Common myeloid progenitor, CD34-positive (primary cell): Measurements from ENCODE around the gene EMSY.

ENCODE experiments used
- CTCF ChIA-PET: fragments of 350-600 bp; sonication (Branson Sonifier 250); formaldehyde crosslinking; loops from one replicate; lab custom pipeline; 2021; ENCODE audit warnings: antibody characterized with exemption; lab: Charles Lee
- POLR2A ChIA-PET: fragments of 350-600 bp; sonication (Branson Sonifier 250); formaldehyde crosslinking; loops from one replicate; lab custom pipeline; 2021; ENCODE audit warnings: antibody characterized with exemption; lab: Charles Lee
- DNase-seq, 3 donors: peaks; one replicate each; pipeline versions ENCODE4 v3.0.0 to v3.0.0-alpha.2; 2013
- H3K27ac ChIP-seq, 2 experiments: 1 replicate in 1 of 2; 2 replicates in 1 of 2; pipeline ENCODE4 v1.7.0; 2013; ENCODE audit warnings: inconsistent platforms in 2 of 2, low read length in 2 of 2, mild to moderate bottlenecking in 2 of 2, low read depth in 1 of 2, moderate library complexity in 1 of 2; ENCODE audit not compliant: severe bottlenecking in 2 of 2, insufficient read depth in 1 of 2, poor library complexity in 1 of 2
- H3K27me3 ChIP-seq, 5 experiments: replicated peaks in 2 of 5; 1 replicate in 3 of 5; 2 replicates in 2 of 5; pipeline versions ENCODE4 v1.6.1 to v1.7.0; 2013; ENCODE audit warnings: low read length in 4 of 5, mild to moderate bottlenecking in 2 of 5, moderate library complexity in 2 of 5, inconsistent platforms in 1 of 5; ENCODE audit not compliant: insufficient read depth in 5 of 5, control insufficient read depth in 4 of 5
- H3K36me3 ChIP-seq, 4 experiments: 1 replicate in 2 of 4; 2 replicates in 2 of 4; pipeline versions ENCODE4 v1.6.1 to v1.7.0; 2013; ENCODE audit warnings: low read length in 3 of 4, control low read depth in 1 of 4, mild to moderate bottlenecking in 1 of 4; ENCODE audit not compliant: control insufficient read depth in 4 of 4, insufficient read depth in 4 of 4
- H3K4me1 ChIP-seq, 4 experiments: 1 replicate in 3 of 4; 2 replicates in 1 of 4; pipeline versions ENCODE4 v1.6.1 to v1.7.1; 2013; ENCODE audit warnings: low read length in 3 of 4, mild to moderate bottlenecking in 3 of 4, control low read depth in 1 of 4, inconsistent platforms in 1 of 4, moderate library complexity in 1 of 4; ENCODE audit not compliant: control insufficient read depth in 4 of 4, insufficient read depth in 4 of 4; ENCODE audit errors: control extremely low read depth in 1 of 4
- H3K4me3 ChIP-seq, 7 experiments: 1 replicate in 4 of 7; 2 replicates in 3 of 7; pipeline versions ENCODE4 v1.5.1 to v1.7.0; 2013; ENCODE audit warnings: mild to moderate bottlenecking in 7 of 7, low read length in 6 of 7, moderate library complexity in 6 of 7, inconsistent platforms in 2 of 7, low read depth in 2 of 7, control low read depth in 1 of 7; ENCODE audit not compliant: insufficient read depth in 4 of 7, control insufficient read depth in 1 of 7; ENCODE audit errors: extremely low read depth in 1 of 7
- H3K9me3 ChIP-seq, 5 experiments: 1 replicate in 4 of 5; 2 replicates in 1 of 5; pipeline versions ENCODE4 v1.6.1 to v1.7.1; 2013; ENCODE audit warnings: low read length in 4 of 5, mild to moderate bottlenecking in 2 of 5, inconsistent platforms in 1 of 5, low read depth in 1 of 5, moderate library complexity in 1 of 5; ENCODE audit not compliant: control insufficient read depth in 4 of 5, insufficient read depth in 2 of 5; ENCODE audit errors: control extremely low read depth in 1 of 5
- WGBS: methylation state at CpG from one replicate; pipeline ENCODE4 v1.1.5; 2013; ENCODE audit not compliant: insufficient coverage; 5-methylcytosine and 5-hydroxymethylcytosine counted together

The EMSY gene

GRCh38 chr11:76598426-76598839, 153.6 kb downstream of the EMSY start:
- Histone ChIP-seq H3K27me3 (peaks cover 0 to 2% (median 0%) of the 10 kb centered on the region in 5 experiments), H3K4me3 (no peak overlapping the region), H3K27ac (no peak overlapping the region), H3K36me3 (no peaks in the 10 kb centered on the region), H3K9me3 (no peaks in the 10 kb centered on the region), H3K4me1 (peaks cover 0 to 15% (median 12%) of the 10 kb centered on the region in 4 experiments)
- peak; percentile 44 to 69 (median 65) for DNase-seq
- ChIA-PET CTCF (interaction anchor here (0.6 to 3.2 kb wide), 23 partner anchors 10 to 318 kb away, joined by 3 to 29 read pairs (median 4); partner anchors contain the start of gene LRRC32), POLR2A (no interaction called here)
- WGBS, result no CpG with 5 or more reads among the region's 6 CpGs

- Histone ChIP-seq H3K4me1 (peaks cover 0 to 15% (median 12%) of the 10 kb centered on the region in 4 experiments), H3K27ac (no peak overlapping the region), H3K9me3 (no peaks in the 10 kb centered on the region), H3K4me3 (no peak overlapping the region), H3K36me3 (no peaks in the 10 kb centered on the region), H3K27me3 (peaks cover 0 to 2% (median 0%) of the 10 kb centered on the region in 5 experiments)
- POLR2A ChIA-PET, result no interaction called here
- WGBS, result 96% methylated on average over 10 of the region's 18 CpGs
- DNase-seq, result no peak
- CTCF ChIA-PET, result interaction anchor here (0.6 to 3.2 kb wide), 27 partner anchors 9 to 317 kb away, joined by 3 to 29 read pairs (median 4); partner anchors contain the start of gene LRRC32
These were observed 154.5 kb downstream of the EMSY start for GRCh38 chr11:76599041-76600013.

- CTCF ChIA-PET, result interaction anchor here (0.6 to 3.2 kb wide), 10 partner anchors 8 to 93 kb away, joined by 3 to 29 read pairs (median 6); partner anchors contain the start of gene LRRC32
- no peak overlapping the region for H3K27ac ChIP-seq
- H3K9me3 ChIP-seq, result no peaks in the 10 kb centered on the region
- no peaks in the 10 kb centered on the region for H3K36me3 ChIP-seq
- POLR2A ChIA-PET, result no interaction called here
- H3K27me3 ChIP-seq, result peaks cover 0 to 2% (median 0%) of the 10 kb centered on the region in 5 experiments
- WGBS, result 97% methylated on average over 6 of the region's 10 CpGs
- no peak overlapping the region for H3K4me3 ChIP-seq
- no peak for DNase-seq
- peaks cover 0 to 15% (median 12%) of the 10 kb centered on the region in 4 experiments for H3K4me1 ChIP-seq
These were observed 155.4 kb downstream of the EMSY start for GRCh38 chr11:76600124-76600655.

GRCh38 chr11:76601272-76601671, 156.5 kb downstream of the EMSY start:
- Histone ChIP-seq H3K27ac (no peak overlapping the region), H3K4me1 (peaks cover 0 to 15% (median 12%) of the 10 kb centered on the region in 4 experiments), H3K4me3 (no peak overlapping the region), H3K9me3 (peaks cover 0 to 2% (median 0%) of the 10 kb centered on the region in 5 experiments), H3K36me3 (no peaks in the 10 kb centered on the region), H3K27me3 (peaks cover 0 to 2% (median 0%) of the 10 kb centered on the region in 5 experiments)
- ChIA-PET POLR2A (no interaction called here), CTCF (interaction anchor here (0.7 to 1.9 kb wide), 5 partner anchors 13 to 79 kb away, joined by 3 to 11 read pairs (median 4); no protein-coding TSS in a partner anchor)
- WGBS, result 94% methylated on average over 5 of the region's 7 CpGs
- DNase-seq, result no peak

- H3K27me3 ChIP-seq, result peaks cover 0 to 2% (median 0%) of the 10 kb centered on the region in 5 experiments
- peaks cover 0 to 15% (median 12%) of the 10 kb centered on the region in 4 experiments for H3K4me1 ChIP-seq
- H3K4me3 ChIP-seq, result no peak overlapping the region
- H3K27ac ChIP-seq, result no peak overlapping the region
- ChIA-PET CTCF (interaction anchor here (0.7 to 1.9 kb wide), 7 partner anchors 10 to 81 kb away, joined by 3 to 11 read pairs (median 4); no protein-coding TSS in a partner anchor), POLR2A (no interaction called here)
- no peak for DNase-seq
- WGBS, result 92% methylated on average over 2 of the region's 3 CpGs
- peaks cover 0 to 3% (median 0%) of the 10 kb centered on the region in 5 experiments for H3K9me3 ChIP-seq
- H3K36me3 ChIP-seq, result no peaks in the 10 kb centered on the region
These were observed 156.9 kb downstream of the EMSY start for GRCh38 chr11:76601724-76602123.

- H3K9me3 ChIP-seq, result peaks cover 0 to 3% (median 0%) of the 10 kb centered on the region in 5 experiments
- ChIA-PET POLR2A (no interaction called here), CTCF (interaction anchor here (1.0 to 1.9 kb wide), 6 partner anchors 9 to 80 kb away, joined by 3 to 11 read pairs (median 4); no protein-coding TSS in a partner anchor)
- H3K4me1 ChIP-seq, result peaks cover 0 to 15% (median 12%) of the 10 kb centered on the region in 4 experiments
- peak; percentile 57 to 76 (median 73) for DNase-seq
- H3K36me3 ChIP-seq, result no peaks in the 10 kb centered on the region
- 4% methylated on average over 5 of the region's 8 CpGs for WGBS
- H3K4me3 ChIP-seq, result peak overlapping the region in 1 of 7 experiments; percentile 7
- peaks cover 0 to 2% (median 0%) of the 10 kb centered on the region in 5 experiments for H3K27me3 ChIP-seq
- no peak overlapping the region for H3K27ac ChIP-seq
These were observed 157.6 kb downstream of the EMSY start for GRCh38 chr11:76602431-76602861.
